Neural cell (in vitro differentiated cells): Measurements from ENCODE around the gene SLC13A5. TPM values are rescaled to one million over a fixed set of nuclear protein-coding genes. Genes with fewer than 3 reads are reported as not detected.

Experiments
- H2AFZ ChIP-seq: fragments of 200-600, 300-800 bp; sonication (generic), shearing (Covaris generic); 2 replicates; pipeline ENCODE4 v1.6.0; 2014; ENCODE audit warnings: low read depth, mild to moderate bottlenecking, antibody characterized with exemption, low read length, moderate library complexity
- H3F3A ChIP-seq: fragments of 200-600 bp; shearing (Covaris generic); 2 replicates; pipeline ENCODE4 v1.6.1; 2016; ENCODE audit warnings: mild to moderate bottlenecking, moderate library complexity, mixed read lengths, antibody characterized with exemption, low read length; ENCODE audit not compliant: insufficient read depth, poor library complexity, severe bottlenecking
- H3K27ac ChIP-seq: fragments of 200-600, 300-800 bp; sonication (generic), shearing (Covaris generic); 2 replicates; pipeline ENCODE4 v1.5.1; 2014; ENCODE audit warnings: mild to moderate bottlenecking, low read length, moderate library complexity
- H3K27me3 ChIP-seq: fragments of 300-800, 200-600 bp; sonication (generic), shearing (Covaris generic); 2 replicates; pipeline ENCODE4 v1.6.0; 2014; ENCODE audit warnings: mild to moderate bottlenecking, low read depth, low read length, moderate library complexity; ENCODE audit not compliant: insufficient read depth
- H3K36me3 ChIP-seq: fragments of 300-800, 200-600 bp; sonication (generic), shearing (Covaris generic); 2 replicates; pipeline ENCODE4 v1.5.1; 2014; ENCODE audit warnings: mild to moderate bottlenecking, antibody characterized with exemption, low read length, moderate library complexity; ENCODE audit not compliant: insufficient read depth
- H3K4me2 ChIP-seq: fragments of 300-800, 200-600 bp; sonication (generic), shearing (Covaris generic); 2 replicates; pipeline ENCODE4 v1.6.0; 2014; ENCODE audit warnings: mild to moderate bottlenecking, low read length
- H3K4me3 ChIP-seq: fragments of 300-800, 200-600 bp; sonication (generic), shearing (Covaris generic); 2 replicates; pipeline ENCODE4 v1.5.1; 2014; ENCODE audit warnings: mild to moderate bottlenecking, low read length, moderate library complexity
- H3K79me2 ChIP-seq: fragments of 200-600 bp; shearing (Covaris generic); replicated peaks from 2 replicates; pipeline ENCODE4 v1.6.0; 2014; ENCODE audit warnings: mild to moderate bottlenecking, low read length, moderate library complexity; ENCODE audit not compliant: insufficient read depth
- H3K9ac ChIP-seq: fragments of 300-800, 200-600 bp; sonication (generic), shearing (Covaris generic); 2 replicates; pipeline ENCODE4 v1.6.1; 2016; ENCODE audit warnings: mild to moderate bottlenecking, low read length, mixed read lengths
- H3K9me2 ChIP-seq: fragments of 200-600 bp; shearing (Covaris generic); 2 replicates; pipeline ENCODE4 v1.6.1; 2016; ENCODE audit warnings: mild to moderate bottlenecking, low read length, mixed read lengths; ENCODE audit not compliant: insufficient read depth
- H3K9me3 ChIP-seq: fragments of 200-600, 300-800 bp; sonication (generic), shearing (Covaris generic); 2 replicates; pipeline ENCODE4 v1.6.1; 2016; ENCODE audit warnings: mild to moderate bottlenecking, mixed run types, low read length, moderate library complexity, mixed read lengths
- H4K20me1 ChIP-seq: fragments of 200-600 bp; shearing (Covaris generic); 2 replicates; pipeline ENCODE4 v1.6.1; 2016; ENCODE audit warnings: mild to moderate bottlenecking, mixed run types; ENCODE audit not compliant: insufficient read depth
- EP300 ChIP-seq: fragments of 450-650 bp; conservative IDR thresholded peaks from 2 replicates; pipeline ENCODE4 v1.6.1; 2014; ENCODE audit warnings: antibody characterized with exemption, mild to moderate bottlenecking, moderate library complexity; ENCODE audit not compliant: poor library complexity, severe bottlenecking
- EZH2 ChIP-seq: fragments of 200-600, 300-800 bp; shearing (Covaris generic), sonication (generic); IDR thresholded peaks from 2 replicates; pipeline ENCODE4 v1.6.1; 2014; ENCODE audit warnings: antibody characterized with exemption, low read length, borderline replicate concordance, mild to moderate bottlenecking; ENCODE audit not compliant: insufficient read depth, poor library complexity, severe bottlenecking
- MXI1 ChIP-seq: fragments of 450-650 bp; conservative IDR thresholded peaks from 2 replicates; pipeline ENCODE4 v1.6.1; 2014; ENCODE audit warnings: antibody characterized with exemption, mild to moderate bottlenecking; ENCODE audit not compliant: poor library complexity, severe bottlenecking
- POLR2AphosphoS5 ChIP-seq: IDR thresholded peaks from 2 replicates; pipeline ENCODE4 v1.6.1; 2012
- RAD21 ChIP-seq: fragments of 450-650 bp; conservative IDR thresholded peaks from 2 replicates; pipeline ENCODE4 v1.6.1; 2014; ENCODE audit warnings: antibody characterized with exemption, mild to moderate bottlenecking, moderate library complexity
- SMC3 ChIP-seq: fragments of 450-650 bp; conservative IDR thresholded peaks from 2 replicates; pipeline ENCODE4 v1.6.1; 2014; ENCODE audit warnings: antibody characterized with exemption, mild to moderate bottlenecking, moderate library complexity; ENCODE audit not compliant: poor library complexity
- TAF1 ChIP-seq: IDR thresholded peaks from 2 replicates; pipeline ENCODE4 v1.6.1; 2012; ENCODE audit warnings: low read depth
- polyA plus RNA-seq: library from polyadenylated mRNA; depleted of rRNA; stranded (reverse); fragments of >200 nt; gene quantifications from 2 replicates; pipeline ENCODE4 v1.2.3, GENCODE V29; 2014
- TF ChIP-seq, protein P1 (sequence below): IDR thresholded peaks from 2 replicates; pipeline ENCODE4 v1.6.1; 2012; ENCODE audit warnings: borderline replicate concordance
- TF ChIP-seq, protein P2 (sequence below): fragments of 450-650 bp; IDR thresholded peaks from 2 replicates; pipeline ENCODE4 v1.5.1; 2014; ENCODE audit warnings: antibody characterized with exemption, mild to moderate bottlenecking, moderate library complexity; ENCODE audit not compliant: poor library complexity, severe bottlenecking

Gene SLC13A5
- polyA plus RNA-seq, 1 donor from 2014 or later = not detected

DNA sequence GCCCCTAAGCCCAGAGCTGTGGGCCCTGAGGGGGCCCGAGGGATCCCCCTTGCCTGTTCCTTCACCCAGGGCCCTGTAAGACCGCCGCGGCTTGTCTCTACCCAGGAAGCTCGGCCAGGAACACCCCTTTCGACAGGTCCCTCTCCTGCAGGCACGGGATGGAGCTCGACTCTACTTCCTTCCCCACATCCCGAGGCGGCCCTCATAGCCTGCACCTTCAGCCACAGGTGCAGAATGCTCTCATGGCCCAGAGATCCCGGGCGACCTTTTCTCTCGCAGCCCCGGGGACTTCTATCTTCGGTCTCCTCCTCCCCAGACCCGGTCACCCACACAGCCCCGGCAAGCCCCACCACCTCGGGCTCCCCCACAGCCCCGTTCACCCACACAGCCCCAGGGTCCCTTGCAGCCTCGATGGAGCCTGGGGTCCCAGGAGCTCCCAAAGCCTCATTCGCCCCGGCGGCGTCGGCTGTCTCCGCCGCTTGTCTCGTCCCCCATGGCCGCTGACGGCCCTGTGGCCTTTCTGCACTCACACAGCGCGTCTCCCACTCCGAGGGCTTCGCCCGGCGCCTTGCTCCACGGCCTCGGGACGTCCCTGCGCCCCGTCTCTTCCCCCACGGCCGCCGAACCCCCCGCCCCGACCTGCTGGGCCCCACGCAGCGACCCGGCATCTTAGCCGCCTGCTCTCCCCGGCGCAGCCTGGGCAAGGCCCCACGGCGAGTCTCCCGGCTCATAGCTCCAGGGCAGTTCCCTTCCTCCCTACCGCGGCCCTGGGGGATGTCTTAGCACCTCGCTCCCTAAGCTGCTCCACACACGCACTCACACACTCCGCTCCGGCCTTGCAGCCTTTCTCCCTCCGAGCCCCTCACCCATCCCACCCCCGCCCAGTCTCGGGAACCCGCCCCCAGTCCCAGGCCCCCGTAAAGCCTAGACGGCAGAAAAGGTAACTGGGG, 73.3 kb downstream of the SLC13A5 start:
- H2AFZ ChIP-seq = peak overlapping the region; percentile 71
- peak overlapping the region; percentile 90 for H3K27ac ChIP-seq
- H4K20me1 ChIP-seq = no peaks in the 10 kb centered on the region
- no peaks in the 10 kb centered on the region for H3K9me3 ChIP-seq
- H3K27me3 ChIP-seq = no peaks in the 10 kb centered on the region
- peaks cover 32% of the 10 kb centered on the region for H3K79me2 ChIP-seq
- TF ChIP-seq, protein P1, sequence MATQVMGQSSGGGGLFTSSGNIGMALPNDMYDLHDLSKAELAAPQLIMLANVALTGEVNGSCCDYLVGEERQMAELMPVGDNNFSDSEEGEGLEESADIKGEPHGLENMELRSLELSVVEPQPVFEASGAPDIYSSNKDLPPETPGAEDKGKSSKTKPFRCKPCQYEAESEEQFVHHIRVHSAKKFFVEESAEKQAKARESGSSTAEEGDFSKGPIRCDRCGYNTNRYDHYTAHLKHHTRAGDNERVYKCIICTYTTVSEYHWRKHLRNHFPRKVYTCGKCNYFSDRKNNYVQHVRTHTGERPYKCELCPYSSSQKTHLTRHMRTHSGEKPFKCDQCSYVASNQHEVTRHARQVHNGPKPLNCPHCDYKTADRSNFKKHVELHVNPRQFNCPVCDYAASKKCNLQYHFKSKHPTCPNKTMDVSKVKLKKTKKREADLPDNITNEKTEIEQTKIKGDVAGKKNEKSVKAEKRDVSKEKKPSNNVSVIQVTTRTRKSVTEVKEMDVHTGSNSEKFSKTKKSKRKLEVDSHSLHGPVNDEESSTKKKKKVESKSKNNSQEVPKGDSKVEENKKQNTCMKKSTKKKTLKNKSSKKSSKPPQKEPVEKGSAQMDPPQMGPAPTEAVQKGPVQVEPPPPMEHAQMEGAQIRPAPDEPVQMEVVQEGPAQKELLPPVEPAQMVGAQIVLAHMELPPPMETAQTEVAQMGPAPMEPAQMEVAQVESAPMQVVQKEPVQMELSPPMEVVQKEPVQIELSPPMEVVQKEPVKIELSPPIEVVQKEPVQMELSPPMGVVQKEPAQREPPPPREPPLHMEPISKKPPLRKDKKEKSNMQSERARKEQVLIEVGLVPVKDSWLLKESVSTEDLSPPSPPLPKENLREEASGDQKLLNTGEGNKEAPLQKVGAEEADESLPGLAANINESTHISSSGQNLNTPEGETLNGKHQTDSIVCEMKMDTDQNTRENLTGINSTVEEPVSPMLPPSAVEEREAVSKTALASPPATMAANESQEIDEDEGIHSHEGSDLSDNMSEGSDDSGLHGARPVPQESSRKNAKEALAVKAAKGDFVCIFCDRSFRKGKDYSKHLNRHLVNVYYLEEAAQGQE = no peak
- TF ChIP-seq RAD21 (no peak), EP300 (no peak), MXI1 (no peak), POLR2AphosphoS5 (no peak), SMC3 (no peak), EZH2 (no peak), TAF1 (no peak)
- TF ChIP-seq, protein P2, sequence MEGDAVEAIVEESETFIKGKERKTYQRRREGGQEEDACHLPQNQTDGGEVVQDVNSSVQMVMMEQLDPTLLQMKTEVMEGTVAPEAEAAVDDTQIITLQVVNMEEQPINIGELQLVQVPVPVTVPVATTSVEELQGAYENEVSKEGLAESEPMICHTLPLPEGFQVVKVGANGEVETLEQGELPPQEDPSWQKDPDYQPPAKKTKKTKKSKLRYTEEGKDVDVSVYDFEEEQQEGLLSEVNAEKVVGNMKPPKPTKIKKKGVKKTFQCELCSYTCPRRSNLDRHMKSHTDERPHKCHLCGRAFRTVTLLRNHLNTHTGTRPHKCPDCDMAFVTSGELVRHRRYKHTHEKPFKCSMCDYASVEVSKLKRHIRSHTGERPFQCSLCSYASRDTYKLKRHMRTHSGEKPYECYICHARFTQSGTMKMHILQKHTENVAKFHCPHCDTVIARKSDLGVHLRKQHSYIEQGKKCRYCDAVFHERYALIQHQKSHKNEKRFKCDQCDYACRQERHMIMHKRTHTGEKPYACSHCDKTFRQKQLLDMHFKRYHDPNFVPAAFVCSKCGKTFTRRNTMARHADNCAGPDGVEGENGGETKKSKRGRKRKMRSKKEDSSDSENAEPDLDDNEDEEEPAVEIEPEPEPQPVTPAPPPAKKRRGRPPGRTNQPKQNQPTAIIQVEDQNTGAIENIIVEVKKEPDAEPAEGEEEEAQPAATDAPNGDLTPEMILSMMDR = no peak
- peak overlapping the region; percentile 95 for H3K9ac ChIP-seq
- H3K4me2 ChIP-seq = peak overlapping the region; percentile 95
- H3K9me2 ChIP-seq = no peaks in the 10 kb centered on the region
- no peaks in the 10 kb centered on the region for H3K36me3 ChIP-seq
- H3F3A ChIP-seq = peaks cover 4% of the 10 kb centered on the region
- peak overlapping the region; percentile 81 for H3K4me3 ChIP-seq

DNA sequence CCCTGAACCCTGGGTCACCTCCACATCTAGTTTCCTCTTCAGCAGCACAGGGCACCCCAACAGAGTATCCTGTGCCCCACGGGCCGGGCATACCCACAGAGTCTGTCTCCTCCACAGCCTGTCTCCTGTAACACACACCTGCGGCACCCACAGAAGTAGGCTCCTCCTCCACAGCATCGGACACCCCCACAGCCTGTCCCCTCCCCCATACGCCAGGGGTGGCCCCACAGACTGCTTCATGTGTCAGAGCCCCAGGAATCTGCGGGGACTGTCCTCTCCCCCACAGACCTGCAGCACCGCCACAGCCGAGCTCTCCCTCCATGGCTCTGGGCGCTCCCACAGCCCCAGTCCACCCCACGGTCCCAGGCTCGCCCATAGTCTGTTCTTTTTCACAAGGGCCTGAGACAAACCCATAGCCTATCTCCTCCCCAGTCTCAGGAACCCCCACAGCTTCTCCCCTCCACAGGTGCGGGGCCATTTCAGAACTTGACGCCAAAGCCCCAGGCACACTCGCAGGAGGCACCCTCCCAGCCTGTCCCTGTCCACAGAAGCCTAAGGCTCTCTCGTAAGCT, 74.1 kb downstream of the SLC13A5 start:
- peak overlapping the region; percentile 81 for H3K4me3 ChIP-seq
- H3K27ac ChIP-seq = peak overlapping the region; percentile 90
- H3K79me2 ChIP-seq = peaks cover 32% of the 10 kb centered on the region
- H3K27me3 ChIP-seq = no peaks in the 10 kb centered on the region
- peak overlapping the region; percentile 95 for H3K4me2 ChIP-seq
- H3K36me3 ChIP-seq = no peaks in the 10 kb centered on the region
- no peaks in the 10 kb centered on the region for H4K20me1 ChIP-seq
- no peaks in the 10 kb centered on the region for H3K9me2 ChIP-seq
- no peaks in the 10 kb centered on the region for H3K9me3 ChIP-seq
- no peak overlapping the region for H2AFZ ChIP-seq
- H3K9ac ChIP-seq = peak overlapping the region; percentile 95
- TF ChIP-seq, protein P1 = no peak
- TF ChIP-seq EP300 = no peak
- TF ChIP-seq POLR2AphosphoS5 = no peak
- no peak for TF ChIP-seq MXI1
- no peak for TF ChIP-seq TAF1
- TF ChIP-seq, protein P2 = no peak
- TF ChIP-seq RAD21 = no peak
- no peak for TF ChIP-seq SMC3
- TF ChIP-seq EZH2 = no peak
- H3F3A ChIP-seq = peaks cover 4% of the 10 kb centered on the region
